NCI-H187 (cell line): ENCODE measurements around the gene SFR1.

Experiments
- DNase-seq, 2 experiments: peaks; one replicate each; lab custom pipeline; 2025; lab: John Stamatoyannopoulos, UW

The SFR1 gene

DNA sequence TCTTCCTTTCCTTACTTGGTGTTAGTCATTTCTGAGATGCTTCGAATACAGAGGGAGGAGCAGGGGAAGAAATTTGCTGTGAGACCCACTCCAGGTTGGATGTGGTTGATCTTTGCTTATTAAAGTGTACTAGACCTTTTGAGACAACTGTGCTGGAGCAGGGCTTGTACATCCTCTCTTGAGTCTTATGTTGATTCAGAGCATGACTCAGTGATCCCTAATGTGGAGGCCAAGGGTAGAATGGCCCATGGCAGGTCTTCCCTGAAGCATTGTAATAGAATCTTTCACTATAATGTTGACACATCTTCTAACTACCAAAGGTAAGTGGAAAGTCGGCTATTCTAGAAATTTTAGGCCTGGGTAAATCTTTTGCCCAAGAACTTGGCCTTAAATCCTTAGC, 17.0 kb upstream of the SFR1 start:
- no peak for DNase-seq

DNA sequence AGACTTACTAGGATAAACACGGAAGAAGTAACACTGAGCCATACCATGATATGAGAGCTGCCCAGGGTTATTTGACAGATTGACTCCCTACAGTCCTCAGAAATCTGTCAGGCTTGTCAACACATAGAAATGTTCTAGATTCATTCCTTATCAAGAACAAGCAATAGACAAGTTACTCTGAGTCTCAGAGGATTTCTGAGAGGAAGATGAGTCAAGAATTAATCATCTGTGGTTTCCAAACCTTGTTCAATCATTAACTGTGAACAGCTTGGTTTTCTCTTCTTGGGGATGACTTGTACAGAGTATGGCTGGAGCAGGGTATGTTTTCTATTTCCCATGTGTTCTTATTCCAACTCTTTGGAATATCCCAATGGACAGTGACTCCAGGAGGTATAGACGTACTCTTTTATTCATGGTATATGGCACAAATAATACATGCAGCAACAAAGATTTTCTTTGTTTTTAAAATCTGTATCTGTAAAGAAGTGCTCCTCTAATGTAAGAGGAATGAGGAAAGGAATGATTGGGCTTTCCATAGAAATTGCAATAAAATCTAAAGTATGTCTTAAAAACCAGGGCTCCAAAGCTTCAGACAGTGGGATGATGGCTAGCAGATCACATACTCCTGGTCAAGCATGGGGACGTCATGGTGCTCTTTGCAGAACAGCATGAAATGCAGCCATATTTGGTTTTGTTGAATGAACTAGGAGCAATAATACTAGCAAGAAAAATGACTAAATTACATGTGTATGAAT, 11.9 kb upstream of the SFR1 start:
- no peak for DNase-seq

DNA sequence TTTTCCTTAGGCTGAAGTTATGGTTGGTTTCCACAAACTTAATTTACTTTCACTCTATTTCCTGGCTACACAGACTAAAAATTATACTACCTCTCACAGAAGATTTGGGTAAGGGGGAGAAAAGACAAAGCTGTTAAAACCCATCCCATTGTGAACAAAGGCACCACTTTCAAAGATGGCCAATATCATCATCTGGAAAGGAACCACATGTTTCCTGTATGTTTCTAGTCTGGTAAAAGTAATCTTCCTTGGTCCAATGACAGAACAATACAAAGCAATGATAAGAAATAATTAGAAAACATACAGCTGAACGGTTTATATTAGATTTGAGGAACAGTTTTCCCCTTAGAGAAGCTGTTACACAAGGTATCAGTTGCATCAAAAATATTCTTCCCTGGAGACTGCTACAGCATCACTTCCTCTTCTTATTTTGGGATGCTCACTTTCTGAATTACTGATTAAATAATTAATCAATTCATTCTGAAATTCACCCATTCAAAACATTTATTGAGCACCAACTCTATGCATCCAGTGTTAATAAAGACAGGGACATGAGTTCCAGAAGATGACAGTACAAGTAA, 8.5 kb upstream of the SFR1 start:
- DNase-seq, result no peak

DNA sequence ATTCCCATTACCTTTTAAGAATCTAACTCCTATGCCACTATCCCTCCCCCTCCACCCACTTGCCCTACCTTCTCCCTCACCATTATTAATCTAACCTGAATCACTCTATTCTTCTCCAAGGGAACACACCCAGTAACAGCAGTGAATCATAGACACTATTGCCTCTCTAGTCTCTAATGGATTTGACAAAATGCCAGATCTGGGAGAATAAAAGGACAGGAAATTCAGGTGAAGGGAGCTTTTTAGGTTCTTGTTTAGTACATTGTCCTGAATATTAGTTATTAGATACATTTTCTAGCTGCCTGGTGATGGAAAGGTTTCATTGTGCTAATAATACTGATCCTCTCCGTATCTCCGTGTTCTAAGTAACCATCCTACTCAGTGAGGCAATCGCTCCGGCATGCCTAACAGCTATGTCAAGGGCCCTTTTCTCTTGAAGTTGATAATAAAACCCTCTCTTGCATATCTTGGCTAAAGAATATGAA, 4.1 kb upstream of the SFR1 start:
- peak in 1 of 2 experiments; percentile 2 for DNase-seq

DNA sequence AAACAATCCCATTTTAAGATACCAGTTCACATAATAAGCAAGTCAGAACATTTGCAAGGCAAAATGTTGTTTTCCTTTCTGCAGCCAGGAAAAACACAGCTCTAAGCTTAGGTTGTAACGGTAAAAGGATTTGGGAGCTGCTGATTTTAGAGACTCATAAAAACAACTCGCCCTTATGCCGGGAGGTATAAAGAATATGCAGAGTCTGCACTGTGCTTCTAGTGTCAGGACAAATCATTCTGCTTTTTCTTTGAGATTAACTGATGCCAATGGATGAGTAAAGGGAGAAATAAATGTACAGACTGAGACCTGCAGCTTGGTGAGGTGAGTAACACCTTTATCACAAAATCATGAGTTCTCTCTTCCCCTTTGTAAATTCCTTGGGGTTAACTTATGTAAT, 2.0 kb upstream of the SFR1 start:
- DNase-seq, result no peak

DNA sequence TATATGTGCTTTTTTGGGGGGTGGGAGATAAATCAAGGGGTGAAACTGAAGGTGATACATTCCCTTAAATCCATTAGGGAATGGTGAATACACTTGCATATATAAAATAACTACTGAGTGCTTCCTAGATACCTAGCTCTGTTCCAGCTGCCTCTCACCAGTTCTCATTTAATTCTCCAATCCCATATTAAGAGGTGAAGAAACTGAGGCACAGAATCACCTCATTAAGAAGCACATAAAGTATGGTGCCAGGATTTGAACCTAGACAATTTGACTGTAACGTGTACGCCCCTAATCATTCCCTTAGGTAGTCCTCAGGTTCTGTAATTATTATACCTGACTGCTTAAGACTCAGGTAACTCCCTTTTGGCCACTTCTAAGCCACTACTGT, 1.5 kb upstream of the SFR1 start:
- DNase-seq, result no peak

DNA sequence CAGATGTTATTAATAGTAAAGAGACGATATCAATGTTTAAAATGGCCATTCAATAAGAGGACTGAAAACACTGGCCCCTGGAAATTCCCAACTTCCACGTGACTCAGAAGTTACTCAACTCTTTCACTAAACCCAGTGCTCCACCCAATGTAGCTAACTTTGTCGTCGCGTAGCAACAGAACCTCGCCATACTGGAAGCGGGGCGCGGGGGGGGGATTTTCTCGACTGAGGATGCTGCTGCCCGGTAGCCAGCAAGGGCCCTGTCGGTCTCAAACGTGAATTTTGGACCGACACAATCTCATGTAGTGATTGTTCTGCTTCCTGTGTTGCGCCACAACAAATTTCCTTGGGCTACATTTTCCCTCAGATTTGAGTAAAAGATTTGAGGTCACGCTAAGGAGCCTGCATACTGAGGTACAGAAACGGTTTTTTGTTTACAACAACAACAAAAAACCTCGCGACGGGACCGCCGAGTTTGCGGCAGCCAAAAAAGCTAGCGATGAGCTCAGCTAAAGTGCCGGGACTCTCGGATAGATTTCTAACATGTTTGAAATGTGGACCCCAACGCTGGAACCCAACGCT, 977 bp upstream of the SFR1 start:
- no peak for DNase-seq

DNA sequence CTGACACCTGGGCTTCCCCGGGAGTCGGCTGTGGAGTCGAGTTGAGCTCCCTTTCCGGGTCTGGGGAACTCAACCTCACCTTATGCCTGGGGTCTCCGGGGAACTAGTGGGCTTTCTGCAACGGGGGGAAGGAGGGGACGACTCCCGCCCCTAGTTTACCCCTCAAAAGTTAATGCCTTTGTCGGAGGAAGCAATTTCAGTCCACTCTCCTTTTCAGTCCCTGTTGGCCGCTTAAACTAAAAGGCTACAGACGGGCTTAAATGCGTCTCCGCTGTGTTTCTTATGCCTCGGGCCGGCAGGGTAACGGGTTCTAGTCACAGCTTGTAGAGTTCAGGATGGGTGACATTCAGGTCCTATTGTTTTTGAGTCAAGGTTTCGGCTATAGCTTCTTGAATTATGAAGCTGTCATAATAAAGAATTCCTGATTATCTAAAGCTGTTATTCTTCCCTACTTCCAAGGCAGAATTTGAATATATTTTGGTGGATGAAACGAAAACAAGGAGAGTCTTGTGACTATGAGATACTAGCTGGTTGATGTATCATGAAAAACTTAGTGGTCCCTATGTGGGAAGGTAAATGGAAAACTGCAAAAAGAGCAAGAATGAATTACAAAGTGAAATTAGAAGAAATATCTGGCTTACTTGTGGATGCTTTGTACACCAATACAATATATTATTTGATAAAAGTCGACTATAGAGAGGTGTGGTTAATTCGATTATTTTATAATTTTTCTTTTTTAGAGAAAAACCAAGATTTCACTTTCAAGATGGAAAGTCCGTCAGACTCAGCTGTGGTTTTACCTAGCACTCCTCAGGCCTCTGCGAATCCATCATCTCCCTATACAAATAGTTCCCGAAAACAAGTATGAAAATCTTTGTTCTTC, 495 bp downstream of the SFR1 start:
- no peak for DNase-seq

DNA sequence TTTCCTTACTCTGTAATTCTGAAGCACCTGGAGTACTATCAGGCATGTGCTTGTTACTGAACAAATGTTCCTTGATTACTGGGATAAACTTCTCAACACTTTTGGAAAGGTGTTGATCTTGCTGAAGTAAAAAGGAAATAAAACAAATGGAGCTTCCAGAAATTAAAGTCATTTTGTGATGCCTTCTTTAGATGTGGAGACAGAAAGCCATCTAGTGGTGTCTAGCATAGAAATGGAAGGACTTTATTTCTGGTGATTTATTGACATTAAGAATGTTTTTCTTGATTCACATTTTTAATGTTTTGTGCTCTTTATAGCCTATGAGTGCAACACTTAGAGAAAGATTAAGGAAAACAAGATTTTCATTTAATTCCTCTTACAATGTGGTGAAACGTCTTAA, 1.4 kb downstream of the SFR1 start:
- DNase-seq, result no peak

DNA sequence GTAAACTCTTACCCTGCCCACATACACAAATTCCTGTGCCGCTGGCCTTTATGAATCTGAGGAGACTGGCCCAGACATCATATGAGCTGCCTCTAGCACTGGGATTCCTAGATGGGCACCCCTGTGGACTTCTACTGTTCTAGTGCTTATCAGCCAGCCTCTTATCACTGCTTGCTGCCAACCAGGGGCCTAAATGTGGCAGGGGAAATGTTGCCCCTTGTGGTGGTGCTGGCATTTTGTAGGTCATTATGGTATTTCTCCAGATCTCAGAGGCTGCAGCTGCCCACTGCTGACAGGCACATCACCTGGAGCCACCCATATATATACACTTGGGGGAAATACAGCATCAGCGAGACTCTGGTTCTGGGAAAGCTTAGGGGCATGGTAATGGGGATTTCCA, 5.4 kb downstream of the SFR1 start:
- no peak for DNase-seq

DNA sequence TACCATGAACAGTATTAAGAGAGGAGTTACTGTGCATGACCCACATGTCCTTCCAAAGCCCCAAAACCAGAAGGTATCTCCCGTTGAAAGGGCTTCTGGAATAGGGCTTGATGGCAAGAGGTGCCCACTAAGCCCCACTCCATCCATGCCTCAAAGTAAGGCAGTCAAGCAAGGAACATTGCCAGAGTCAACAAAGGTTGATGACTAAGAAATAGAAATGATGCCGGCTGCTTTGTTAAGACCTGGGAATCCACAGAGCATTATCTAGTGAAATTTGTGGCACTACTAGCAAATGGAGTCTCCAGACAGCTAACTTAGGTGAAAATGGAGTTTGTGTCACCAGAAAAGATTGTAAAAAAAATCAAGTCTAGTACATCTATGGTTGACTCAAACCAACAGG, 6.2 kb downstream of the SFR1 start:
- DNase-seq, result no peak

DNA sequence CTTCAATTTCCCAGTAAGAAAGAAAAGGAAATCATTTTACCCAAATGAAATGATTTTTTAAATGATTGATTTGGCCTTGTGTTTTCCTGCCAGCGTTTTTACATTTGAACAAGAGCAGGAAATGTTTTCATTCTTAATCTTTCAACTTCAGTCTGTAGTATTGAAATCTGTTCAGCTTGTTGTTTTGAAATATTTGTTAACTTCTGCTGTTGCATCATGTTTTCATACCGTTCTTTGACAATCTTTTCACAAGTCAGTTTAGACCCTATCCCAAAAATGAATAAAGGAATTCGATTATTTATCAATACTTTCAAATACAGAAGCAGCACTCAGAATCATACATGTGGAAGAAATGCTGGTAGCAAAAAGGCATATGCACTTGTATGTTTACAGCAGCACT, 8.1 kb downstream of the SFR1 start:
- DNase-seq, result no peak

DNA sequence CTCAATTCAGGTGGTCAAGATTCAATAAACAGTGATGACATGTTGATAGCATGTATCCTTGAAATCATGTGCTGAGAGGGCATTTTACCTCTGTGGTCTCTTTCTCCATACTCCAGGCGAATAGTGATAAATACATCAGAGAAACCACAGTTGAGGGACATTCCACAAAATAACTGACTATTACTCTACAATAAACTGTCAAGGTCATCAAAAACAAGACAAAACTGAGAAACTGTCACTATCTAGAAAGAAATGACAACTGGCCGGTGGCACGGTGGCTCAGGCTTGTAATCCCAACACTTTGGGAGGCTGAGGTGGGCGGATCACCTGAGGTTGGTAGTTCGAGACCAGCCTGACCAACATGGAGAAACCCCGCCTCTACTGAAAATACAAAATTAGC, 16.2 kb downstream of the SFR1 start:
- no peak for DNase-seq

DNA sequence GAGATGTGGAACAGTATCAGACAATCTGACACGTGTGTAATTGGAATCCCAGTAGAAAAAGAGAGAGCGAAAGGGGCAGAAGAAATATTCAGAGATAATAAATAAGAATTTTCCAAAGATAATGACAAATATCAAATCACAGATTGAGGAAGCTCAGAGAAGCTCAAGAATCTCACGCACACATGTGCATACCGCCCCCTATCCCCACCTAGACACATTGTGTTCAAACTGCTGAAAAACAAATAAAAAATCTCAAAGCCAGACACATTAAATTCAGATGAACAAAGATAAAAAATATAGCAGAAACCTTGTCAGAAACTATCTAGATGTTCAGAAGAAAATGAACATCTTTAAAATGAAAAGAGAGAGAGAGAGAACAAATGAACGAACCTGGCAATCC, 17.2 kb downstream of the SFR1 start:
- no peak for DNase-seq

DNA sequence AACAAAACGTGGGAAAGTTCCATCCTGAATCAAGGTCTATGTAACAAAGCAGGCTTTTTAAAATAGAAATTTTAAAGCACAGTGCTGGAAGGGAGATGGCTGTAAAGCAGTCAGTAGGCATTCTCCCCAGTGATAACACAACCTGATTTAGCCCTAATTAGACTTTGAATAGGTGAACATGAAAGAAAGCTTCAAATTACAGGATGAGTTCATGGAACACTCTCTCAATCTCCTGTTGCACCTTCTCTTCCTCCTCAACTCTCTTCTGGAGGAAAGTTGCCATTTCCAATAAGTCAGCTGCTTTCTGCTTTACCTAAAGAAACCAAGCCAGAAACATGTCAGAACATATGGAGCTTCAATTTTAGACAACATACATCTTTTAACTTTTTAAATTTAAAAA, 20.1 kb downstream of the SFR1 start:
- DNase-seq, result no peak

DNA sequence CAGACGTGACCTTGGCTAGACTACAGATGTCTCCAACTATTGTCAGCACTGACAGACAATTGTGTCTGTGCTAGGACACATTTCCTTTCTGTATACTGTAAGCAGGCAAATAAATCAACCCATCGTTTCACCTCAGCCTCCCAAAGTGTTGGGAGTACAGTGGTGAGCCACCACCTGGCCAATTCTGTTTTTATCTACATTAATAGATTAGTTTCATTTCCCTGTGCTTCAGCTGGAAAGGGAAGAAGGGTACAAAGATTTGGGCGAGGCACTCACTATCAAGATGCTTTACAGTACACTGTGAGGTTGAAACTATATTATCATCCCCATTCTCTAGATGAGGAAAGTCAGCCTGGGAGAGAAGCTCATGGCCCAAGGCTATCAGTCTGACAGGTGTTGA, 21.9 kb downstream of the SFR1 start:
- DNase-seq, result no peak

DNA sequence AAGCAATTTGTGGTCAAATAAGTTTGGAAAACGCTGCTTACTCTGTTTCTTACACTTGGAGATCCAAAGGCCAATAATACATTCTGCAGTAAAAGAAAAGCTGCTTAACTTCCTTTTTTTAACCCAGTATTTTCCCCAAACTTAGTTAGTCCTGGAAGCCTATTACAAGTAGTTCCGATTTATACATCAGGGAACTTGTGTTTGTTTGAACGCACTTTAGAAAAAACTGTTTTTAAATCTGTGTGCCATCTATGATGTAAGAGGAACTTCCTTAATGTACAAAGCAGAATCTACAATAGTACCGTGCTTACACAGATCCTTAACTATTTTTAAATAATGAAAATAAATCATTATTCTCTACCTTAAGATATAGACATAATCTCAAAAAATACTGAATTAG, 23.0 kb downstream of the SFR1 start:
- DNase-seq, result no peak

DNA sequence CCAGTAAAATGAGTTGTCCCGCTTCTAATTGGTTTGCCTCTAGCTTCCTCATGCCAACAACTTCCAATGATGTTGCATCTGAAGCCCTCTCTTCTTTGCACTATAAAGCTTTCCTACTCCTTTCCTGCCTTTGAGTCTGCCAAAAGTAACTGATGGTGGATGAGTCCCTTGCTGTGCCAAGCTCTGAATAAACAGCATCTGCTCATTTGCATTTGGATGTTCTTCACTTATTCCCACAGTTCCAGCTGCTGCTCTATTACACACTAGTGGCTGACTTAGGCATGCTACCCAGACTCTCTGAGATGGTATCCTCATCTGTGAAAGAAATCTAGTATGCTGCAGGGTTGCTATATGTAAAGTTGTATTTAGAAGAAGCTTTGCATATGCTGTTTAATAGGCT, 24.9 kb downstream of the SFR1 start:
- no peak for DNase-seq

DNA sequence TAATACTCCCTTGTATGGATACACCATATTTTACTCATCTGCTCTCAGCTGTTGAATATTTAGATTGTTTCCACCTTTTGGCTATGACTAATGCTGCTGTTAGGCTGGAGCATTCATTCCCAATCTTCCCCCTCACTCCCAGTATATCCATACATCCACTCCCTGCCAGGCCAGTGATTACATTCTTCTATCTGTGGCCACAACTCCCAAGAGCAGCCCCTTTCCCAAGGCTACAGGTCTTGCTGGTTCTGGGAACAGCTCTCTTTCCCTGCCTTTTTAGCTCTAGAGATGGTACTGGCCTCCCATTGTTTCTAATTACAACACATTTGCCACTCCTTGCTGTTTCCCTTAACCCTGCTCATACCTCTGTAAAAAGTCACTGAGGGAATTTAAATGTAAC, 28.2 kb downstream of the SFR1 start:
- DNase-seq, result no peak

DNA sequence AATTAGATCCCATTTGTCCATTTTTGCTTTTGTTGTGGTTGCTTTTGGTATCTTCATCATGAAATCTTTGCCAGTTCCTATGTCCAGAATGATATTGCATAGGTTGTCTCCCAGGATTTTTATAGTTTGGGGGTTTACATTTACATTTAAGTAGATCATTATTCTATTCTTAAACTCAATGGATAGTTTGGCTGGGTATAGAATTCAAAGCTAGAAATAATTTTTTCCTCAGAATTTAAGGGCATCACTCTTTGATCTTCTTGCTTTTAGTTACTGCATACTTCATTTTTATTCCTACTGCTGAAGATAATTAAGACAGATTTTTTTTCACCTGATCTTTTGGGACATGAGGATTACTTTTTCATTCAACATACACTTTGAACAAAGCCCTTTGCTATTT, 29.8 kb downstream of the SFR1 start:
- DNase-seq, result no peak

DNA sequence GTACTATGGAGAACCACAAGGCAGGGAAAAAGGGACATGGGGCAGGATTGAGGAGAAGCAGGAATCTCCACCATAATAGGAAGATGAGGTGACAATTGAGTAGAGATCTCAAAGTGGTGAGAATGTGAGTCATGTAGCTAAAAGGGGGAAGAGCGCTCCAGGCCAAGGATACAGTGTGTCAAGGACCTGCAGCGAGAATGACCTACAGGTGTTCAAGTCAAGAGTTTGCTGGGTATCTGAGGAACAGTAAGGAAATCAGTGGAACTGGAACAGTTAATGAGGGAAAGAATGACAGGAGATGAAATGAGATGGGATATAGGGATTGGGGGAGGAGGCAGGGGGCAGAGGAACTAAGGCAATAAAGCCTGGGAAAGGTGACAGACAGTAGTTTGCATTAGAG, 33.6 kb downstream of the SFR1 start:
- no peak for DNase-seq

DNA sequence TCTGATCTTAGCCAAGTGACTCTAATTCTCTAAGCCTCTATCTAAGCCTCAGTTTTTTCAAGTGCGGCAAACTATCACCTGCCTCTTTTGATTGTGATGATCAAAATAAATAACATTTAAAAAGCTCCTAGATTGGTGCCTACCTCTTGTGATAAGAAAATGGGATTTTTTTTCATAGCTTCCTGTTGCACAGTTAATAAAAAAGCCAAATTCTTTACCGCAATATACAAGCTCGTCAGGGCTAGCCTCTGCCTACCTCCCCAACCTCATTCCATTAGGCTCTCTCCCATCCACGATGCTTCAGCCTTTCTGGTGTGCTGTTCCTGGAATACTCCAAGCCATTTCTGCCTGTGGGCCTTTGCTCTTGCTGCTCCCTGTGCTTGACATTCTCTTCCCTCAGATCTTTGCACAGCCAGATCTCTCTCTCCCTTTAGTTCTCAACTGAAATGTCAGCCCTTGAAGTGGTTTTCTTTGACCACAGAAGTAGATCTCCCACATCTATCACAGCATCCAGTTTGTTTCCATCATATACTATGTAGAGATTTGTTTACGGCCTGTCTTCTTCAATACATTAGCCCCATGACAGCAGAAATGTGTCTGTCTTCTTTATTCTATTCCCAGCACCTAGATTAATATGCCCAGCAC, 48.8 kb downstream of the SFR1 start:
- no peak for DNase-seq
